Natural killer cell (primary cell): ENCODE data around the gene ABAT. TPM values are rescaled to one million over a fixed set of nuclear protein-coding genes. Genes with fewer than 3 reads are reported as not detected.

Source experiments
- ATAC-seq, 3 donors: fragments of 150-1000 bp in 2 of 3; fragments of 200-7000 bp in 1 of 3; cut with Tn5 transposase; 1 replicate in 1 of 3; 2 replicates in 2 of 3; pipeline ENCODE4 v1.10.0; 2021; ENCODE audit warnings: mild to moderate bottlenecking in 2 of 3, moderate library complexity in 2 of 3
- DNase-seq, 2 donors: peaks; one replicate each; pipeline versions ENCODE4 v3.0.0 to v3.0.0-alpha.2; 2013 to 2021; ENCODE audit warnings: mixed read lengths in 1 of 2
- H3K27ac ChIP-seq: one replicate; pipeline ENCODE4 v1.5.1; 2013; ENCODE audit warnings: mild to moderate bottlenecking, low read length
- H3K27me3 ChIP-seq: one replicate; pipeline ENCODE4 v1.6.1; 2013; ENCODE audit warnings: low read length; ENCODE audit not compliant: control insufficient read depth, insufficient read depth
- H3K36me3 ChIP-seq: one replicate; pipeline ENCODE4 v1.6.1; 2013; ENCODE audit warnings: low read length; ENCODE audit not compliant: control insufficient read depth, insufficient read depth
- H3K4me1 ChIP-seq: one replicate; pipeline ENCODE4 v1.6.1; 2013; ENCODE audit warnings: low read length; ENCODE audit not compliant: control insufficient read depth, insufficient read depth
- H3K4me3 ChIP-seq: one replicate; pipeline ENCODE4 v1.5.1; 2013; ENCODE audit warnings: low read length
- H3K9me3 ChIP-seq: one replicate; pipeline ENCODE4 v1.6.1; 2013; ENCODE audit warnings: low read length; ENCODE audit not compliant: control insufficient read depth, insufficient read depth
- H3K27ac Mint-ChIP-seq, 2 donors: one replicate each; pipeline ENCODE4 v1.8.0; 2022; ENCODE audit warnings: mild to moderate bottlenecking in 2 of 2, mixed read lengths in 2 of 2, moderate library complexity in 1 of 2
- H3K27me3 Mint-ChIP-seq, 2 donors: one replicate each; pipeline ENCODE4 v1.8.0; 2022; ENCODE audit warnings: low read depth in 2 of 2, mixed read lengths in 2 of 2
- H3K36me3 Mint-ChIP-seq: one replicate; pipeline ENCODE4 v1.8.0; 2022; ENCODE audit warnings: mixed read lengths
- H3K4me1 Mint-ChIP-seq, 2 donors: one replicate each; pipeline ENCODE4 v1.8.0; 2022; ENCODE audit warnings: mixed read lengths in 2 of 2
- H3K4me3 Mint-ChIP-seq: one replicate; pipeline ENCODE4 v1.8.0; 2022; ENCODE audit warnings: mild to moderate bottlenecking, moderate library complexity, mixed read lengths
- H3K9me3 Mint-ChIP-seq, 2 donors: one replicate each; pipeline ENCODE4 v1.8.0; 2022; ENCODE audit warnings: mixed read lengths in 2 of 2
- WGBS: methylation state at CpG from one replicate; pipeline ENCODE4 v1.1.7; 2013; ENCODE audit warnings: missing lambda C conversion rate; ENCODE audit not compliant: insufficient coverage; 5-methylcytosine and 5-hydroxymethylcytosine counted together
- intact Hi-C: fragments of 100-400 bp; cut with micrococcal nuclease; formaldehyde crosslinking; loops from one replicate; pipeline ENCODE4 v1.14.2; 2022
- total RNA-seq, 4 donors: library from RNA; stranded (reverse); fragments of 120-200 nt in 1 of 4; gene quantifications; one replicate each; pipeline versions ENCODE4 v1.2.3 to v1.2.4, GENCODE V29; 2013 to 2022
- TF ChIP-seq, protein P1 (sequence below): fragments of 200-600 bp; IDR thresholded peaks from one replicate; pipeline ENCODE4 v1.8.0; 2022; ENCODE audit warnings: antibody characterized with exemption

ABAT gene
- total RNA-seq, 3 donors from 2014 or later (not counting 1 experiment from before 2014, with no cell fraction given) = 11.0 to 13.4 (median 11.3) TPM

DNA sequence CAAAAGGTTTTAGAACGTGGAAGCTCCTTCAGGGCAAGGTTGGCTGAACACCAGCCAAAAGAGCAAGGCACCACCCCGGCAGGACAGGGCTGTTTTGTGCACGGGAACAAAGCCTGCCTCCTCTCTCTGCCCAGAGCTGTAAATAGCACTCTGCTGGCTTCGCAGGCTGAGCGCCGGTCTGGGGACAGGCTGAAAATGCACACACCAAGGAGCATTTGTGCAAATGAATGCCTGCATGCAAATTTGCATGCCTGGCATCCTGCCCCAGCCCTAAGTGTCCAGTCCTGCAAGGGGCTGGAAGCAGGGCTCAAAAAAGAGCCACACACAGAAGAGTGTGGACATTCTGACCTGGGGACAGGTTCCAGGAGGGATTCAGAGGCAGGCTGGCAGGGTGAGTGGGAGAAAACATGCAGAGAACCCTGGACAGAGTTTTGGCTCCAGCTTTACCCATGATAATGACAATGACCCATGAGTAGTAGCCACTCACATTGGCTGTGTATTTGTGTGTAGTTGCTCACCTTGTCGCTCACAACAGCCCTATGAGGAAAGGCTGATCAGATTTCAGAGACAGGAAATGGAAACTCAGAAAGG is 11.7 kb downstream of the ABAT start:
- TF ChIP-seq, protein P1, sequence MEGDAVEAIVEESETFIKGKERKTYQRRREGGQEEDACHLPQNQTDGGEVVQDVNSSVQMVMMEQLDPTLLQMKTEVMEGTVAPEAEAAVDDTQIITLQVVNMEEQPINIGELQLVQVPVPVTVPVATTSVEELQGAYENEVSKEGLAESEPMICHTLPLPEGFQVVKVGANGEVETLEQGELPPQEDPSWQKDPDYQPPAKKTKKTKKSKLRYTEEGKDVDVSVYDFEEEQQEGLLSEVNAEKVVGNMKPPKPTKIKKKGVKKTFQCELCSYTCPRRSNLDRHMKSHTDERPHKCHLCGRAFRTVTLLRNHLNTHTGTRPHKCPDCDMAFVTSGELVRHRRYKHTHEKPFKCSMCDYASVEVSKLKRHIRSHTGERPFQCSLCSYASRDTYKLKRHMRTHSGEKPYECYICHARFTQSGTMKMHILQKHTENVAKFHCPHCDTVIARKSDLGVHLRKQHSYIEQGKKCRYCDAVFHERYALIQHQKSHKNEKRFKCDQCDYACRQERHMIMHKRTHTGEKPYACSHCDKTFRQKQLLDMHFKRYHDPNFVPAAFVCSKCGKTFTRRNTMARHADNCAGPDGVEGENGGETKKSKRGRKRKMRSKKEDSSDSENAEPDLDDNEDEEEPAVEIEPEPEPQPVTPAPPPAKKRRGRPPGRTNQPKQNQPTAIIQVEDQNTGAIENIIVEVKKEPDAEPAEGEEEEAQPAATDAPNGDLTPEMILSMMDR = no peak
- intact Hi-C loops = no loop called here

GRCh38 chr16:8686879-8687278 is 12.5 kb downstream of the ABAT start:
- Mint-ChIP-seq H3K9me3 (peaks cover 5 to 7% of the 10 kb centered on the region in 2 donors), H3K36me3 (peaks cover 9% of the 10 kb centered on the region), H3K27me3 (no peaks in the 10 kb centered on the region), H3K4me3 (no peak overlapping the region), H3K4me1 (peaks cover 0 to 10% of the 10 kb centered on the region in 2 donors), H3K27ac (no peak overlapping the region)
- Histone ChIP-seq H3K27me3 (no peaks in the 10 kb centered on the region), H3K4me3 (no peak overlapping the region), H3K27ac (no peak overlapping the region), H3K36me3 (no peaks in the 10 kb centered on the region), H3K4me1 (no peaks in the 10 kb centered on the region), H3K9me3 (peaks cover 9% of the 10 kb centered on the region)
- no peak for DNase-seq
- no peak for ATAC-seq
- intact Hi-C loops = no loop called here
- TF ChIP-seq, protein P1 = no peak
- WGBS = 97% methylated on average over 9 of the region's 9 CpGs

More for the DNA sequence above, 11.7 kb downstream of the ABAT start:
- Histone ChIP-seq H3K4me1 (no peaks in the 10 kb centered on the region), H3K27ac (no peak overlapping the region), H3K9me3 (peaks cover 9% of the 10 kb centered on the region), H3K4me3 (no peak overlapping the region), H3K27me3 (no peaks in the 10 kb centered on the region), H3K36me3 (no peaks in the 10 kb centered on the region)
- H3K27me3 Mint-ChIP-seq = no peaks in the 10 kb centered on the region
- peaks cover 5 to 7% of the 10 kb centered on the region in 2 donors for H3K9me3 Mint-ChIP-seq
- peaks cover 0 to 10% of the 10 kb centered on the region in 2 donors for H3K4me1 Mint-ChIP-seq
- no peak overlapping the region for H3K4me3 Mint-ChIP-seq
- ATAC-seq (no peak), DNase-seq (no peak)
- H3K27ac Mint-ChIP-seq = no peak overlapping the region
- WGBS = 76% methylated on average over 7 of the region's 7 CpGs
- H3K36me3 Mint-ChIP-seq = peaks cover 9% of the 10 kb centered on the region

DNA sequence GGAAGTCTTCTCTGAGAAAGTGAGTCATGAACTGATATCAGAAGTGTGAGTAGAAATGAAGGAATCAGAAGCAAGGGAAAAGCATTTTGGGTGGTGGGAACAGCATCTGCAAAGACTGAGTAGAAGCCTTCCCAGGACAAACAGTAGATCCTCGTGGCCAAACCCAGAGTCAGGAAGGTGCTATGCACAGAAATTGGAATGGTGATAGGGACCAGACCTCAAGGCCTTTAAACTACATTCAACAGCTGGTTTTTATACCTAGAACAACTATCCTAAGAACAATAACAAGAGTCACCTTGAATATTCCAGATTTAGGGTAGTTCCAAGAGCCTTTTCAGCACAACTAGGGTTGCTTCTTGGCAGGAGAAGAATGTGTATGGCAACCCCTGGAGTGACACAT is 15.3 kb downstream of the ABAT start:
- intact Hi-C loops = no loop called here
- H3K4me3 Mint-ChIP-seq = no peak overlapping the region
- DNase-seq = no peak
- H3K4me1 Mint-ChIP-seq = peaks cover 0 to 4% of the 10 kb centered on the region in 2 donors
- H3K27me3 Mint-ChIP-seq = no peaks in the 10 kb centered on the region
- H3K27ac Mint-ChIP-seq = no peak overlapping the region
- H3K27me3 ChIP-seq = no peaks in the 10 kb centered on the region
- WGBS = 80% methylated on average over 1 of the region's 1 CpG
- H3K36me3 Mint-ChIP-seq = peaks cover 9% of the 10 kb centered on the region
- no peaks in the 10 kb centered on the region for H3K36me3 ChIP-seq
- no peak for ATAC-seq
- no peak overlapping the region for H3K27ac ChIP-seq
- TF ChIP-seq, protein P1 = no peak
- H3K9me3 ChIP-seq = peaks cover 9% of the 10 kb centered on the region
- H3K4me1 ChIP-seq = no peaks in the 10 kb centered on the region
- no peak overlapping the region for H3K4me3 ChIP-seq
- peaks cover 5 to 7% of the 10 kb centered on the region in 2 donors for H3K9me3 Mint-ChIP-seq

- peaks cover 5 to 7% of the 10 kb centered on the region in 2 donors for H3K9me3 Mint-ChIP-seq
- no peaks in the 10 kb centered on the region for H3K4me1 ChIP-seq
- H3K27me3 Mint-ChIP-seq = no peaks in the 10 kb centered on the region
- 94% methylated on average over 8 of the region's 8 CpGs for whole genome bisulfite sequencing
- intact Hi-C loops = no loop called here
- H3K27ac ChIP-seq = no peak overlapping the region
- H3K4me1 Mint-ChIP-seq = peaks cover 0 to 3% of the 10 kb centered on the region in 2 donors
- no peaks in the 10 kb centered on the region for H3K36me3 ChIP-seq
- peaks cover 9% of the 10 kb centered on the region for H3K9me3 ChIP-seq
- no peak overlapping the region for H3K27ac Mint-ChIP-seq
- H3K36me3 Mint-ChIP-seq = peaks cover 9% of the 10 kb centered on the region
- no peak overlapping the region for H3K4me3 Mint-ChIP-seq
- DNase-seq (no peak), ATAC-seq (no peak)
- H3K27me3 ChIP-seq = no peaks in the 10 kb centered on the region
- TF ChIP-seq, protein P1 = no peak
- no peak overlapping the region for H3K4me3 ChIP-seq
Observed at GRCh38 chr16:8691728-8692127, 17.3 kb downstream of the ABAT start.
